K562 (cell line): ENCODE results near the gene DUS3L. TPM values are rescaled to one million over a fixed set of nuclear protein-coding genes. Genes with fewer than 3 reads are reported as not detected.

Experiments used
- ATAC-seq: fragments of 200-7000 bp; cut with Tn5 transposase; 3 replicates; pipeline ENCODE4 v1.9.1; 2020; ENCODE audit warnings: moderate library complexity
- BruUV-seq: library from RNA; stranded (reverse); fragments of 400-500 nt; replicated peaks from 2 replicates; lab custom pipeline; 2021; lab: Mats Ljungman, UMichigan
- CTCF ChIA-PET: fragments of 300-600 bp; formaldehyde crosslinking; extraction: SDS; loops from one replicate; lab custom pipeline; 2021; ENCODE audit warnings: low intra/inter-chr PET ratio; lab: Yijun Ruan, JAX
- POLR2A ChIA-PET: fragments of 300-600, 350-650 bp; sonication (Branson Sonifier 250); formaldehyde crosslinking; extraction: SDS; loops from one replicate; lab custom pipeline; 2021; ENCODE audit warnings: antibody characterized with exemption, inconsistent platforms; lab: Yijun Ruan, JAX
- DNase-seq, 4 experiments: peaks; one replicate each; pipeline versions ENCODE4 v3.0.0 to v3.0.0-alpha.2; 2011 to 2018; ENCODE audit warnings: low spot score in 3 of 4, mixed read lengths in 3 of 4; ENCODE audit errors: extremely low read depth in 1 of 4
- FAIRE-seq: peaks from 2 replicates; lab custom pipeline; 2011; peaks lifted over from hg19 to GRCh38; lab: Jason Lieb, UNC
- H2AFZ ChIP-seq: 2 replicates; pipeline ENCODE4 v1.6.0; 2011; ENCODE audit warnings: low read depth, low read length, control low read depth, inconsistent platforms
- H3K27ac ChIP-seq: fragments of 200-600 bp; 3 replicates; pipeline ENCODE4 v1.8.0; 2011; ENCODE audit warnings: low read depth, mild to moderate bottlenecking, control low read depth, inconsistent platforms, low read length, moderate library complexity, mixed read lengths; ENCODE audit errors: extremely low read depth
- H3K27me3 ChIP-seq, 2 experiments: fragments of 300-600 bp in 1 of 2; 2 replicates in 1 of 2; 3 replicates in 1 of 2; pipeline versions ENCODE4 v1.6.0 to v1.8.0; 2011; ENCODE audit warnings: inconsistent platforms in 2 of 2, low read length in 2 of 2, mild to moderate bottlenecking in 1 of 2, mixed read lengths in 1 of 2, moderate library complexity in 1 of 2; ENCODE audit not compliant: control insufficient read depth in 2 of 2, insufficient read depth in 2 of 2
- H3K36me3 ChIP-seq: fragments of 300-600 bp; 3 replicates; pipeline ENCODE4 v1.8.0; 2011; ENCODE audit warnings: mild to moderate bottlenecking, low read length, inconsistent platforms; ENCODE audit not compliant: control insufficient read depth, insufficient read depth
- H3K4me1 ChIP-seq, 2 experiments: fragments of 200-600 bp in 1 of 2; replicated peaks in 1 of 2; 2 replicates in 1 of 2; 3 replicates in 1 of 2; pipeline versions ENCODE4 v1.5.1 to v1.8.0; 2011; ENCODE audit warnings: inconsistent platforms in 2 of 2, low read length in 2 of 2, mild to moderate bottlenecking in 1 of 2, mixed read lengths in 1 of 2, moderate library complexity in 1 of 2; ENCODE audit not compliant: control insufficient read depth in 2 of 2, insufficient read depth in 2 of 2
- H3K4me2 ChIP-seq: 2 replicates; pipeline ENCODE4 v1.6.1; 2011; ENCODE audit warnings: low read length, control low read depth, inconsistent platforms, mixed read lengths; ENCODE audit not compliant: insufficient read depth
- H3K4me3 ChIP-seq: fragments of 200-600 bp; sonication (generic), shearing (Covaris generic); 2 replicates; pipeline ENCODE4 v1.5.1; 2016; ENCODE audit warnings: control low read depth, inconsistent platforms
- H3K79me2 ChIP-seq: fragments of 200-600 bp; 3 replicates; pipeline ENCODE4 v1.8.0; 2011; ENCODE audit warnings: low read length, inconsistent platforms; ENCODE audit not compliant: control insufficient read depth, insufficient read depth
- H3K9ac ChIP-seq, 2 experiments: 2 replicates each; pipeline versions ENCODE4 v1.6.0 to v1.6.1; 2011; ENCODE audit warnings: low read depth in 2 of 2, low read length in 2 of 2, control low read depth in 1 of 2, inconsistent platforms in 1 of 2, mild to moderate bottlenecking in 1 of 2, mixed read lengths in 1 of 2; ENCODE audit not compliant: insufficient read depth in 1 of 2
- H3K9me1 ChIP-seq: one replicate; pipeline ENCODE4 v1.6.0; 2011; ENCODE audit warnings: inconsistent platforms, mild to moderate bottlenecking, low read length, moderate library complexity; ENCODE audit not compliant: control insufficient read depth, insufficient read depth
- H3K9me3 ChIP-seq: replicated peaks from 2 replicates; pipeline ENCODE4 v1.5.1; 2011; ENCODE audit warnings: low read depth, low read length, inconsistent platforms; ENCODE audit not compliant: control insufficient read depth, insufficient read depth
- H4K20me1 ChIP-seq: replicated peaks from 2 replicates; pipeline ENCODE4 v1.6.1; 2011; ENCODE audit warnings: low read length, inconsistent platforms, mixed read lengths; ENCODE audit not compliant: control insufficient read depth, insufficient read depth
- CREB1 ChIP-seq, 2 experiments: sonication (generic) in 1 of 2; formaldehyde crosslinking in 1 of 2; IDR thresholded peaks; 2 replicates each; pipeline versions ENCODE4 v1.6.1 to v1.8.0; 2012 to 2022; ENCODE audit warnings: inconsistent platforms in 1 of 2, mild to moderate bottlenecking in 1 of 2, missing genetic modification reagents in 1 of 2, moderate library complexity in 1 of 2
- E2F8 ChIP-seq: fragments of 450-650 bp; IDR thresholded peaks from 2 replicates; pipeline ENCODE4 v1.7.1; 2018; ENCODE audit warnings: mild to moderate bottlenecking, low read depth; ENCODE audit not compliant: partially characterized antibody
- IRF1 ChIP-seq: sonication (generic); formaldehyde crosslinking; IDR thresholded peaks from 2 replicates; pipeline ENCODE4 v1.8.0; 2022; ENCODE audit warnings: missing genetic modification reagents, mild to moderate bottlenecking, borderline replicate concordance
- KDM1A ChIP-seq, 2 experiments: fragments of 450-650 bp; IDR thresholded peaks; 2 replicates each; pipeline ENCODE4 v1.6.1; 2016; ENCODE audit warnings: mild to moderate bottlenecking in 2 of 2
- SIX5 ChIP-seq, 2 experiments: IDR thresholded peaks; 2 replicates each; pipeline ENCODE4 v1.6.1; 2011; ENCODE audit warnings: low read length in 2 of 2, borderline replicate concordance in 1 of 2, low read depth in 1 of 2, mild to moderate bottlenecking in 1 of 2, moderate library complexity in 1 of 2; ENCODE audit not compliant: insufficient read depth in 1 of 2
- SMC3 ChIP-seq: conservative IDR thresholded peaks from 2 replicates; pipeline ENCODE4 v1.6.1; 2011; ENCODE audit warnings: low read depth, low read length, improper control_type of control experiment; ENCODE audit not compliant: insufficient read depth
- ZNF76 ChIP-seq: fragments of 250-450 bp; sonication (Bioruptor Pico); IDR thresholded peaks from 2 replicates; pipeline ENCODE4 v1.4.0; 2020; ENCODE audit warnings: mild to moderate bottlenecking, moderate library complexity, borderline replicate concordance
- WGBS: fragments of 100-300 bp; shearing (Covaris generic); methylation state at CpG from one replicate; pipeline ENCODE4 v1.1.6; 2016; ENCODE audit warnings: low coverage, mixed read lengths; ENCODE audit not compliant: insufficient coverage; ENCODE audit errors: missing lambda C conversion rate; 5-methylcytosine and 5-hydroxymethylcytosine counted together
- in situ Hi-C: fragments of 300-500 bp; cut with MboI; formaldehyde crosslinking; loops from 4 replicates; pipeline ENCODE4 v1.15.0; 2018; ENCODE audit warnings: inconsistent platforms, mixed read lengths
- intact Hi-C: fragments of 100-400 bp; cut with micrococcal nuclease; formaldehyde crosslinking; loops from 2 replicates; pipeline ENCODE4 v1.14.2; 2022
- polyA plus RNA-seq, 8 experiments: library from polyadenylated mRNA; depleted of rRNA in 4 of 8; stranded (reverse) in 5 of 8; unstranded in 3 of 8; fragments of >200 nt; fragmentation: Nextera tagmentation in 2 of 8; fragmentation: Illumina TruSeq in 1 of 8; extraction: Ambion mirVana in 2 of 8; extraction: Trizol in 1 of 8; gene quantifications; 2 replicates each; pipeline versions ENCODE4 v1.2.1 to v1.2.3, GENCODE V29; 2011 to 2014; ENCODE audit warnings: inconsistent platforms in 1 of 8, missing spikeins in 1 of 8
- total RNA-seq, 7 experiments: library from RNA; depleted of rRNA in 6 of 7; stranded (reverse); fragments of >200 nt in 6 of 7; fragmentation: Illumina TruSeq in 2 of 7; extraction: Trizol in 2 of 7; gene quantifications; 2 replicates each; pipeline versions ENCODE4 v1.2.1 to v1.2.3, GENCODE V29; 2011 to 2021; ENCODE audit warnings: low replicate concordance in 1 of 7
- TF ChIP-seq, protein P1 (sequence below): sonication (generic); formaldehyde crosslinking; IDR thresholded peaks from 2 replicates; pipeline ENCODE4 v1.8.0; 2022; ENCODE audit warnings: missing genetic modification reagents, mild to moderate bottlenecking, borderline replicate concordance

Gene DUS3L
- total and polyA plus RNA-seq, 9 of the 15 experiments (the other 6 are each of a cell fraction or from before 2014, with no cell fraction given): 1.7 to 102 (median 77.5) TPM

DNA sequence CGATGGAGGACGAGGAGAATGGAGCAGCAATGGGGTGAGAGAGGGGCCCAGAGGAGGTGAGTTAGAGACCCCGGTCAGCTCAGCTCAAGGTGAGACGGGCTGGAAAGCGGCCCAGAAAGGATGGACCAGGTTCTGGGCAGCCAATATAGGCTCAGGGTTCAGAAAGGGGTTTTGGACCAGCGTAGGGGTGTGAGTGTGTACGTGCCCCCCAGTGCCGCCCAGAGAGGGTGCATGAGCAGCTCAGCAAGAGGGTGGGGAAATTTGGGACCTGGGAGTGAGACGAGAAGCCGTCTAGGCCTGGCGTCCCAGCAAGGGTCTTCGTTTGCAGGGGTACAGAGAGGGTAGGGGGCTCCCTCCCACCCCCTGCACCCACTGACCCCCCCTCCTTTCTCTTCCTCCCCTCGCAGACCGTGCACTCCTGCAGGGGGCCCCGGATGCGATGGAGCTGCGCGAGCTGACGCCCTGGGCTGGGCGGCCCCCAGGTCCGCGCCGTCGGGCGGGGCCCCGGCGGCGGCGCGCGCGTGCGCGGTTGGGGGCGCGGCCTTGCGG, 36.5 kb upstream of the DUS3L start:
- ATAC-seq (no peak), FAIRE-seq (no peak), DNase-seq (no peak)
- H4K20me1 ChIP-seq: no peaks in the 10 kb centered on the region; the same call in 1 of the 2 replicates
- CTCF ChIA-PET: no interaction called here
- H3K9ac ChIP-seq: peak overlapping the region; percentile 93 to 97; a peak in 3 of 4 replicates
- POLR2A ChIA-PET: interaction anchor here (0.6 to 2.2 kb wide), 23 partner anchors 8 to 788 kb away, joined by 3 to 16 read pairs (median 4); partner anchors contain the start of genes CATSPERD, DUS3L, FUT3 and FUT6
- 25% methylated on average over 29 of the region's 37 CpGs for WGBS
- BruUV-seq: no TSS peak
- no peaks in the 10 kb centered on the region for H3K9me3 ChIP-seq
- H2AFZ ChIP-seq: peak overlapping the region; percentile 59
- no peaks in the 10 kb centered on the region; a peak in 1 of 5 replicates for H3K27me3 ChIP-seq
- H3K36me3 ChIP-seq: no peaks in the 10 kb centered on the region
- intact Hi-C loops: no loop called here
- in situ Hi-C loops: no loop called here
- peaks cover 4% of the 10 kb centered on the region; the same call in 1 of the 3 replicates for H3K79me2 ChIP-seq
- H3K4me3 ChIP-seq: peak overlapping the region; percentile 59
- H3K4me2 ChIP-seq: peak overlapping the region; percentile 98
- H3K9me1 ChIP-seq: peaks cover 3% of the 10 kb centered on the region
- H3K4me1 ChIP-seq: peaks cover 6 to 70% of the 10 kb centered on the region in 2 experiments; a peak in 4 of 5 replicates
- H3K27ac ChIP-seq: peak overlapping the region; percentile 96
- TF ChIP-seq ZNF76 (no peak), SIX5 (IDR thresholded peaks at IDR 0.05; ENCODE audit: borderline replicate concordance in 1 of 2, insufficient read depth in 1 of 2, low read depth in 1 of 2, low read length in 2 of 2) (no peak), SMC3 (no peak), IRF1 (no peak), CREB1 (IDR thresholded peaks at IDR 0.05) (no peak), CREB1 (CRISPR knock-in tag; IDR thresholded peaks at IDR 0.05) (no peak), E2F8 (no peak), KDM1A (IDR thresholded peaks at IDR 0.05) (peak in 1 of 2 experiments; percentile 26; a peak in 2 of 4 replicates)
- TF ChIP-seq, protein P1, sequence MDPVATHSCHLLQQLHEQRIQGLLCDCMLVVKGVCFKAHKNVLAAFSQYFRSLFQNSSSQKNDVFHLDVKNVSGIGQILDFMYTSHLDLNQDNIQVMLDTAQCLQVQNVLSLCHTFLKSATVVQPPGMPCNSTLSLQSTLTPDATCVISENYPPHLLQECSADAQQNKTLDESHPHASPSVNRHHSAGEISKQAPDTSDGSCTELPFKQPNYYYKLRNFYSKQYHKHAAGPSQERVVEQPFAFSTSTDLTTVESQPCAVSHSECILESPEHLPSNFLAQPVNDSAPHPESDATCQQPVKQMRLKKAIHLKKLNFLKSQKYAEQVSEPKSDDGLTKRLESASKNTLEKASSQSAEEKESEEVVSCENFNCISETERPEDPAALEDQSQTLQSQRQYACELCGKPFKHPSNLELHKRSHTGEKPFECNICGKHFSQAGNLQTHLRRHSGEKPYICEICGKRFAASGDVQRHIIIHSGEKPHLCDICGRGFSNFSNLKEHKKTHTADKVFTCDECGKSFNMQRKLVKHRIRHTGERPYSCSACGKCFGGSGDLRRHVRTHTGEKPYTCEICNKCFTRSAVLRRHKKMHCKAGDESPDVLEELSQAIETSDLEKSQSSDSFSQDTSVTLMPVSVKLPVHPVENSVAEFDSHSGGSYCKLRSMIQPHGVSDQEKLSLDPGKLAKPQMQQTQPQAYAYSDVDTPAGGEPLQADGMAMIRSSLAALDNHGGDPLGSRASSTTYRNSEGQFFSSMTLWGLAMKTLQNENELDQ (CRISPR knock-in tag): no peak
